Esophagus squamous epithelium (tissue), 4 donors: Measurements from ENCODE around the gene CFC1.
"Not testable (repeated sequence)": the region's sequence is repeated elsewhere in the genome, so short reads cannot be mapped to it uniquely, and the experiment has no call there.

Experiments used
- POLR2A ChIP-seq, 4 donors: fragments of 450-650 bp; IDR thresholded peaks; one replicate each; pipeline ENCODE4 v1.6.1; 2017; ENCODE audit warnings: antibody characterized with exemption in 4 of 4, mild to moderate bottlenecking in 4 of 4, moderate library complexity in 3 of 4
- TF ChIP-seq, protein P1 (sequence below), 6 experiments: fragments of 450-650 bp in 4 of 6; fragments of 200-600 bp in 2 of 6; sonication (generic) in 2 of 6; IDR thresholded peaks; one replicate each; pipeline ENCODE4 v1.5.1; 2016 to 2019; ENCODE audit warnings: antibody characterized with exemption in 6 of 6, mild to moderate bottlenecking in 4 of 6, moderate library complexity in 4 of 6

- TF ChIP-seq, protein P1, sequence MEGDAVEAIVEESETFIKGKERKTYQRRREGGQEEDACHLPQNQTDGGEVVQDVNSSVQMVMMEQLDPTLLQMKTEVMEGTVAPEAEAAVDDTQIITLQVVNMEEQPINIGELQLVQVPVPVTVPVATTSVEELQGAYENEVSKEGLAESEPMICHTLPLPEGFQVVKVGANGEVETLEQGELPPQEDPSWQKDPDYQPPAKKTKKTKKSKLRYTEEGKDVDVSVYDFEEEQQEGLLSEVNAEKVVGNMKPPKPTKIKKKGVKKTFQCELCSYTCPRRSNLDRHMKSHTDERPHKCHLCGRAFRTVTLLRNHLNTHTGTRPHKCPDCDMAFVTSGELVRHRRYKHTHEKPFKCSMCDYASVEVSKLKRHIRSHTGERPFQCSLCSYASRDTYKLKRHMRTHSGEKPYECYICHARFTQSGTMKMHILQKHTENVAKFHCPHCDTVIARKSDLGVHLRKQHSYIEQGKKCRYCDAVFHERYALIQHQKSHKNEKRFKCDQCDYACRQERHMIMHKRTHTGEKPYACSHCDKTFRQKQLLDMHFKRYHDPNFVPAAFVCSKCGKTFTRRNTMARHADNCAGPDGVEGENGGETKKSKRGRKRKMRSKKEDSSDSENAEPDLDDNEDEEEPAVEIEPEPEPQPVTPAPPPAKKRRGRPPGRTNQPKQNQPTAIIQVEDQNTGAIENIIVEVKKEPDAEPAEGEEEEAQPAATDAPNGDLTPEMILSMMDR (IDR thresholded peaks at IDR 0.05): not testable (repeated sequence)
- not testable (repeated sequence) for TF ChIP-seq POLR2A (IDR thresholded peaks at IDR 0.05)
Measured at GRCh38 chr2:130597994-130598393, 1.4 kb downstream of the CFC1 start.
